CD4-positive, alpha-beta T cell treated with Interleukin-10 for 1 hour (primary cell): Measurements from ENCODE around the gene CDT1.

Source experiments
- DNase-seq: peaks from one replicate; pipeline ENCODE4 v3.0.0-alpha.2; 2020

Gene CDT1

GRCh38 chr16:88803264-88803987 lies at the start of gene CDT1:
Gene CDT1, plus strand, starts transcription at chr16:88803789. Its CDS starts 43 bp downstream, at chr16:88803832.
- peak; percentile 86 for DNase-seq

GRCh38 chr16:88754109-88754911 lies 49.3 kb upstream of the CDT1 start:
- no peak for DNase-seq

GRCh38 chr16:88754912-88755744 lies 48.5 kb upstream of the CDT1 start:
- DNase-seq, result peak; percentile 30

- DNase-seq, result no peak
These were observed 47.7 kb upstream of the CDT1 start for GRCh38 chr16:88755745-88756443.

- DNase-seq, result no peak
These were observed 45.2 kb upstream of the CDT1 start for GRCh38 chr16:88758227-88758943.

- no peak for DNase-seq
These were observed 44.7 kb upstream of the CDT1 start for GRCh38 chr16:88758944-88759244.

- peak; percentile 61 for DNase-seq
These were observed 44.2 kb upstream of the CDT1 start for GRCh38 chr16:88759245-88759975.

GRCh38 chr16:88759976-88760350 lies 43.6 kb upstream of the CDT1 start:
- DNase-seq, result no peak

- no peak for DNase-seq
These were observed 43.0 kb upstream of the CDT1 start for GRCh38 chr16:88760424-88761142.

- DNase-seq, result no peak
These were observed 42.5 kb upstream of the CDT1 start for GRCh38 chr16:88761143-88761534.

GRCh38 chr16:88761830-88762229 lies 41.8 kb upstream of the CDT1 start:
- no peak for DNase-seq

GRCh38 chr16:88762258-88762870 lies 41.2 kb upstream of the CDT1 start:
- no peak for DNase-seq

- no peak for DNase-seq
These were observed 40.6 kb upstream of the CDT1 start for GRCh38 chr16:88762941-88763340.

GRCh38 chr16:88763502-88764053 lies 40.0 kb upstream of the CDT1 start:
- DNase-seq, result no peak

- DNase-seq, result no peak
These were observed 39.5 kb upstream of the CDT1 start for GRCh38 chr16:88764080-88764479.

- no peak for DNase-seq
These were observed 38.7 kb upstream of the CDT1 start for GRCh38 chr16:88764913-88765349.

- no peak for DNase-seq
These were observed 36.6 kb upstream of the CDT1 start for GRCh38 chr16:88766975-88767374.

- DNase-seq, result no peak
These were observed 36.0 kb upstream of the CDT1 start for GRCh38 chr16:88767546-88768070.

- no peak for DNase-seq
These were observed 35.4 kb upstream of the CDT1 start for GRCh38 chr16:88768071-88768783.
